Mesothelial cell of epicardium (in vitro differentiated cells): Measurements from ENCODE around the gene L3MBTL3. TPM values are rescaled to one million over a fixed set of nuclear protein-coding genes. Genes with fewer than 3 reads are reported as not detected.

Experiments used
- DNase-seq, 2 experiments: peaks; one replicate each; pipeline ENCODE4 v3.0.0; 2021; ENCODE audit warnings: low spot score in 2 of 2; ENCODE audit not compliant: unreplicated experiment in 2 of 2
- H3K27ac Mint-ChIP-seq: 2 replicates; pipeline ENCODE4 v1.8.0; 2021; ENCODE audit warnings: mixed read lengths
- H3K27me3 Mint-ChIP-seq: 2 replicates; pipeline ENCODE4 v1.8.0; 2021; ENCODE audit warnings: low read depth, mixed read lengths
- H3K36me3 Mint-ChIP-seq: 2 replicates; pipeline ENCODE4 v1.8.0; 2021; ENCODE audit warnings: mixed read lengths
- H3K4me1 Mint-ChIP-seq: 2 replicates; pipeline ENCODE4 v1.8.0; 2021; ENCODE audit warnings: mixed read lengths
- H3K4me3 Mint-ChIP-seq: 2 replicates; pipeline ENCODE4 v1.8.0; 2021; ENCODE audit warnings: mild to moderate bottlenecking, moderate library complexity, mixed read lengths
- H3K9me3 Mint-ChIP-seq: 2 replicates; pipeline ENCODE4 v1.8.0; 2021; ENCODE audit warnings: mixed read lengths
- total RNA-seq: library from RNA; stranded (reverse); gene quantifications from 3 replicates; pipeline ENCODE4 v1.2.1, GENCODE V29; 2021
- TF ChIP-seq, protein P1 (sequence below): fragments of 200-600 bp; sonication (generic); IDR thresholded peaks from one replicate; pipeline ENCODE4 v1.5.0; 2021; ENCODE audit warnings: antibody characterized with exemption; ENCODE audit not compliant: unreplicated experiment

Gene L3MBTL3
- total RNA-seq, 1 donor from 2014 or later = 35.8 TPM

DNA sequence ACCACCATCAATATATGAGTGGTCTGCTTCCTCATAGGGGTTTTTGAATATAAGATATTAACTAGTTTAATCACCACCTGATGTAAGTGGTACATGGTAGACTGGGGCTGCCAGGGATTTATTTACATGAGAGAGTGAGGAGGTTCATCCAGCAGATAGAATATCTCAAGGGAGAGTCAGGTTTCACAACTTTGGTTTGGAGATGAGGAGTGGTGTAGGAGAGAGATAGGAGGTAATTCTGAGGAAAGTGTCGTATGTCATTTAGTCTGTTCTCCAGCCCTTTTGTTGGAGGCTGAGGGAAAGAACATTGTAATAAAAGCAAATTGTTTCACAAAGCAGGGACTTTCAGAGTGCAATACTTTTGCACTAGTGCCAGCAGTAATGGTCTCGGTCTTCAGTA is 16.8 kb downstream of the L3MBTL3 start:
- Mint-ChIP-seq H3K36me3 (peaks cover 14% of the 10 kb centered on the region), H3K27ac (no peak overlapping the region), H3K9me3 (no peaks in the 10 kb centered on the region), H3K4me1 (peaks cover 15% of the 10 kb centered on the region), H3K27me3 (no peaks in the 10 kb centered on the region), H3K4me3 (no peak overlapping the region)
- no peak for DNase-seq
- TF ChIP-seq, protein P1, sequence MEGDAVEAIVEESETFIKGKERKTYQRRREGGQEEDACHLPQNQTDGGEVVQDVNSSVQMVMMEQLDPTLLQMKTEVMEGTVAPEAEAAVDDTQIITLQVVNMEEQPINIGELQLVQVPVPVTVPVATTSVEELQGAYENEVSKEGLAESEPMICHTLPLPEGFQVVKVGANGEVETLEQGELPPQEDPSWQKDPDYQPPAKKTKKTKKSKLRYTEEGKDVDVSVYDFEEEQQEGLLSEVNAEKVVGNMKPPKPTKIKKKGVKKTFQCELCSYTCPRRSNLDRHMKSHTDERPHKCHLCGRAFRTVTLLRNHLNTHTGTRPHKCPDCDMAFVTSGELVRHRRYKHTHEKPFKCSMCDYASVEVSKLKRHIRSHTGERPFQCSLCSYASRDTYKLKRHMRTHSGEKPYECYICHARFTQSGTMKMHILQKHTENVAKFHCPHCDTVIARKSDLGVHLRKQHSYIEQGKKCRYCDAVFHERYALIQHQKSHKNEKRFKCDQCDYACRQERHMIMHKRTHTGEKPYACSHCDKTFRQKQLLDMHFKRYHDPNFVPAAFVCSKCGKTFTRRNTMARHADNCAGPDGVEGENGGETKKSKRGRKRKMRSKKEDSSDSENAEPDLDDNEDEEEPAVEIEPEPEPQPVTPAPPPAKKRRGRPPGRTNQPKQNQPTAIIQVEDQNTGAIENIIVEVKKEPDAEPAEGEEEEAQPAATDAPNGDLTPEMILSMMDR = no peak

DNA sequence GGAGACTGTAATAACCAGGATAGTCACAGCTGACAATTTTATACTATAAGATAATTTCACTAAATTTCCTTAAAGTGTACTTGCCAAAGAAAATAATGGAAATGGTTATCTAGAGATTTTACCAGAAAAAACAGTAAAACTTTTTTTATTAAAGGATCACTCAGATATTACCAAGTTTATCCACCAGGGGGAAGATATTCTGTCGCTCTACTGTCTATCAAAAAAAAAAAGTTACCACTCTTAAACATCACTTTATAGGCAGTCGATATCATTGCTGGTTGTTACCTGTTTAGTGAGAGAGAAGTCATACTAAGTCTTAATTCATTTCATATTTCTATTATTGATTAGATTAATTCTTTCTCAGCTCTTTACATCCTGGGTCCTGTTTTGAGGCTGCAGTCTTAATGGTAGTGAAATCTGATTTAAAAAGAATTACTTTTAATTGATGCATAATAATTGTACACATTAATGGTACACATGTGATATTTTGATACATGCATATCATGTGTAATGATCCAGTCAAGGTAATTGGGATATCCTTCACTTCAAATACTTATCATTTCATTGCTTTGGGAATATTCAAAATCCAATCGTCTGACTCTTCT is 18.9 kb downstream of the L3MBTL3 start:
- H3K4me1 Mint-ChIP-seq = peaks cover 15% of the 10 kb centered on the region
- TF ChIP-seq, protein P1 = peak; percentile 90
- DNase-seq = no peak
- H3K4me3 Mint-ChIP-seq = no peak overlapping the region
- H3K9me3 Mint-ChIP-seq = peaks cover 11% of the 10 kb centered on the region
- no peak overlapping the region for H3K27ac Mint-ChIP-seq
- no peaks in the 10 kb centered on the region for H3K27me3 Mint-ChIP-seq
- H3K36me3 Mint-ChIP-seq = peaks cover 18% of the 10 kb centered on the region

DNA sequence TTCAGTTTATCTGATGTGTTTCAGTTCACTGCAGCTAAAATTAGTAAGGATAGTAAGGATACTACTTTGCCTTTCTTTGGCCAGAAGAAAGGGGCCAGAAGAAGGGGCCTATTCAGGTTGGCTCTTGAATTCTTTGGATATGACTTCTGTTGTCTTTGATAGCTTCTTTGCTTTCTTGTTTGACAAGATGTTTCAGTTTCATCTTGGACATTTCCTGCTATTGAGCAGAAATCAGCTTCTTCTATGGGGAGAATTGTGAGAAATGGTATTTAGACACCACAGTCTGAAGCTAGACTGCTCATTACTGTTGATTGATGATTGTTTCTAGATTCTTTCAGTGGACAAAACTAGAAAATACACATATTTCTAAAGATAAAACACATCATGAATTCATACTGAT is 23.2 kb downstream of the L3MBTL3 start:
- DNase-seq = no peak
- H3K36me3 Mint-ChIP-seq = peaks cover 23% of the 10 kb centered on the region
- no peak overlapping the region for H3K27ac Mint-ChIP-seq
- no peaks in the 10 kb centered on the region for H3K27me3 Mint-ChIP-seq
- peaks cover 10% of the 10 kb centered on the region for H3K4me1 Mint-ChIP-seq
- no peak overlapping the region for H3K4me3 Mint-ChIP-seq
- TF ChIP-seq, protein P1 = no peak
- H3K9me3 Mint-ChIP-seq = peaks cover 11% of the 10 kb centered on the region

DNA sequence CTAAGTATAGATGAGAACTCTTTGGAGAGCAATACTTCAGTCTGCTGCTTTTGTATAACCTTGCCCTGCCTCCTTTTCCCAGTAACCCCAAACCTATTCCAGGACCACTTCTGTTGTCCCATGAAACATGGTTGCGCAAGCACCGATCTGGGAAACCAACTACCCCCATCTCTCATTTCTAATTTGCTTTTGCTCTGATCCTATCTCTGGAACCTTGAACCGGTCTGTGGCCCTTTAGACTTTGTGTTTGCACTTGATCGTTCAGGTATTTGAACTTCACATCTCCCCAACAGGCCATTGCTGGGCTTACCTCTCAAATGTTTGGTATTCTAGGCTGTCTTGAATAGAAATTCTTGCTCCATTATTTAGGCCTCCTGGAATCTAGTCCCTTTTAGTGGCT is 25.0 kb downstream of the L3MBTL3 start:
- no peak for DNase-seq
- no peak overlapping the region for H3K4me3 Mint-ChIP-seq
- H3K36me3 Mint-ChIP-seq = peaks cover 23% of the 10 kb centered on the region
- H3K4me1 Mint-ChIP-seq = peaks cover 10% of the 10 kb centered on the region
- TF ChIP-seq, protein P1 = no peak
- H3K27me3 Mint-ChIP-seq = no peaks in the 10 kb centered on the region
- no peak overlapping the region for H3K27ac Mint-ChIP-seq
- peaks cover 11% of the 10 kb centered on the region for H3K9me3 Mint-ChIP-seq

DNA sequence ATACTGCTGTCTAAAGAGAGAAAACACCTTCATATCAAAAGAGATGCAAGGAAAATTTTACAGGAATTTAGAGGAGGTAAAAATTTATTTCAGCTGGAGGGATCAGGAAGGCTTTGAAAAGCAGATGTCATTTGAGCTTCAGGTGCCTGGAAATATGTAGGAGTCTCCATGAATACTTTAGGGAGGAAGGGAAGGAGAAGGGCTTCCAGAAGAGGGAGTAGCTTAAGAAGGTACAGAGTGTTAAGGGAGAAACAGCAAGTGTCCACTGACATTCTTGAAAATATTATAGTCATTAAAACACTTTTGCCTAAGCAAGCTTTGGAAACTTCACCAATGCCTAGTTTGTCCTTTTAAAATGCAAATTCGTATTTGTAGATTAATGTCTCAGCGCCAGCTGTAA is 27.2 kb downstream of the L3MBTL3 start:
- no peak for DNase-seq
- TF ChIP-seq, protein P1 = no peak
- peaks cover 10% of the 10 kb centered on the region for H3K4me1 Mint-ChIP-seq
- no peaks in the 10 kb centered on the region for H3K27me3 Mint-ChIP-seq
- no peak overlapping the region for H3K4me3 Mint-ChIP-seq
- H3K9me3 Mint-ChIP-seq = peaks cover 11% of the 10 kb centered on the region
- no peak overlapping the region for H3K27ac Mint-ChIP-seq
- peaks cover 31% of the 10 kb centered on the region for H3K36me3 Mint-ChIP-seq

DNA sequence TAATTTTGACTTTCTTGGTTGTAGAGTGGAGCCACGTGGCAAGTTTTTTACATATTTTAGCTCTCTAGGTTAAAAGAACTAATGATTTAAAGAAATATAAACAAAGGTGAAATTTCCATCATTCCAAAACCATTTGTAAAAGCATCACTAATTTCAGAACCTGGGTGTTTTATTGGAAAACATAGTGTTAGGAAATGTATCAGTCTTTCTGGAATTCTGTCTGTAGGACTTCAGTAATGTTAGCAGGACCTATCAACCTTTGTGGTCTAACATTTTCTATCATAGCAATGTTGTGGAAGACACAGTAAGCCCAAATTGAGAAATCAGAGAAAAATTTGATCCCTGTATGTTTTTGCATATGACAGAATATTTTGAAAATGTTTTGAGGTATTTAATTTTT is 28.3 kb downstream of the L3MBTL3 start:
- peaks cover 10% of the 10 kb centered on the region for H3K4me1 Mint-ChIP-seq
- TF ChIP-seq, protein P1 = no peak
- H3K27ac Mint-ChIP-seq = no peak overlapping the region
- H3K9me3 Mint-ChIP-seq = peaks cover 1% of the 10 kb centered on the region
- peaks cover 34% of the 10 kb centered on the region for H3K36me3 Mint-ChIP-seq
- H3K27me3 Mint-ChIP-seq = no peaks in the 10 kb centered on the region
- DNase-seq = no peak
- no peak overlapping the region for H3K4me3 Mint-ChIP-seq
